GM19468 (cell line): ENCODE results near the gene ESRRA.

Experiments
- ATAC-seq: cut with Tn5 transposase; IDR thresholded peaks from one replicate; pipeline ENCODE4 v1.9.1; 2021; ENCODE audit warnings: mild to moderate bottlenecking, moderate library complexity, moderate number of reproducible peaks; ENCODE audit not compliant: unreplicated experiment; ENCODE audit errors: extremely low read depth

ESRRA gene

GRCh38 chr11:64344787-64345186 lies 39.5 kb downstream of the ESRRA start:
- no peak for ATAC-seq

GRCh38 chr11:64347193-64347867 lies 42.0 kb downstream of the ESRRA start:
- ATAC-seq, result no peak

- no peak for ATAC-seq
Observed at GRCh38 chr11:64348383-64349024, 43.2 kb downstream of the ESRRA start.

- no peak for ATAC-seq
Observed at GRCh38 chr11:64349025-64349387, 43.7 kb downstream of the ESRRA start.

GRCh38 chr11:64349404-64349803 lies 44.1 kb downstream of the ESRRA start:
- no peak for ATAC-seq

GRCh38 chr11:64351136-64351631 lies 45.9 kb downstream of the ESRRA start:
- ATAC-seq, result no peak

- ATAC-seq, result no peak
Observed at GRCh38 chr11:64352099-64352994, 47.0 kb downstream of the ESRRA start.

- ATAC-seq, result no peak
Observed at GRCh38 chr11:64352995-64353714, 47.8 kb downstream of the ESRRA start.

GRCh38 chr11:64353715-64354506 lies 48.6 kb downstream of the ESRRA start:
- ATAC-seq, result no peak

- no peak for ATAC-seq
Observed at GRCh38 chr11:64355078-64355940, 50.0 kb downstream of the ESRRA start.

GRCh38 chr11:64356498-64357411 lies 51.4 kb downstream of the ESRRA start:
- no peak for ATAC-seq

- ATAC-seq, result no peak
Observed at GRCh38 chr11:64357446-64357845, 52.1 kb downstream of the ESRRA start.

GRCh38 chr11:64357904-64358535 lies 52.7 kb downstream of the ESRRA start:
- no peak for ATAC-seq

- ATAC-seq, result no peak
Observed at GRCh38 chr11:64358536-64358906, 53.2 kb downstream of the ESRRA start.

- ATAC-seq, result no peak
Observed at GRCh38 chr11:64358907-64359711, 53.8 kb downstream of the ESRRA start, which contains the start of gene RPS6KA4. Gene RPS6KA4, plus strand, starts transcription at chr11:64359162. Its CDS starts 74 bp downstream, at chr11:64359236.

- ATAC-seq, result no peak
Observed at GRCh38 chr11:64359712-64360445, 54.6 kb downstream of the ESRRA start.
